NCI-H128 (cell line): ENCODE measurements around the gene SPRYD4.
"Not testable (repeated sequence)": the region's sequence is repeated elsewhere in the genome, so short reads cannot be mapped to it uniquely, and the experiment has no call there.

Experiments used
- DNase-seq: peaks from one replicate; lab custom pipeline; 2025; ENCODE audit not compliant: unreplicated experiment; lab: John Stamatoyannopoulos, UW

SPRYD4 gene

GRCh38 chr12:56476143-56476542, 7.8 kb downstream of the SPRYD4 start:
- DNase-seq = no peak

- DNase-seq = no peak
Observed at GRCh38 chr12:56476972-56477432, 8.6 kb downstream of the SPRYD4 start.

GRCh38 chr12:56477521-56478225, 9.3 kb downstream of the SPRYD4 start:
- no peak for DNase-seq

GRCh38 chr12:56479625-56480024, 11.2 kb downstream of the SPRYD4 start:
- DNase-seq = no peak

- DNase-seq = no peak
Observed at GRCh38 chr12:56484566-56484965, 16.2 kb downstream of the SPRYD4 start.

- DNase-seq = no peak
Observed at GRCh38 chr12:56486694-56487093, 18.3 kb downstream of the SPRYD4 start.

- DNase-seq = no peak
Observed at GRCh38 chr12:56487448-56488040, 19.2 kb downstream of the SPRYD4 start.

- peak; percentile 73 for DNase-seq
Observed at GRCh38 chr12:56488041-56488955, 19.9 kb downstream of the SPRYD4 start, which contains the start of gene GLS2. Gene GLS2 (minus strand): TSS chr12:56488161. CDS start chr12:56488118, 43 bp downstream.

- no peak for DNase-seq
Observed at GRCh38 chr12:56490360-56490759, 22.0 kb downstream of the SPRYD4 start.

- not testable (repeated sequence) for DNase-seq
Observed at GRCh38 chr12:56493409-56494105, 25.2 kb downstream of the SPRYD4 start.

- DNase-seq = not testable (repeated sequence)
Observed at GRCh38 chr12:56494106-56494415, 25.7 kb downstream of the SPRYD4 start.

- DNase-seq = not testable (repeated sequence)
Observed at GRCh38 chr12:56494481-56494880, 26.1 kb downstream of the SPRYD4 start.

- not testable (repeated sequence) for DNase-seq
Observed at GRCh38 chr12:56496704-56497103, 28.3 kb downstream of the SPRYD4 start.

- not testable (repeated sequence) for DNase-seq
Observed at GRCh38 chr12:56498126-56498902, 29.9 kb downstream of the SPRYD4 start.

- DNase-seq = not testable (repeated sequence)
Observed at GRCh38 chr12:56499452-56499851, 31.1 kb downstream of the SPRYD4 start.

GRCh38 chr12:56499879-56500278, 31.5 kb downstream of the SPRYD4 start:
- not testable (repeated sequence) for DNase-seq

- DNase-seq = no peak
Observed at GRCh38 chr12:56510786-56511185, 42.4 kb downstream of the SPRYD4 start.

GRCh38 chr12:56514014-56514318, 45.6 kb downstream of the SPRYD4 start:
- not testable (repeated sequence) for DNase-seq

GRCh38 chr12:56517854-56518253, 49.5 kb downstream of the SPRYD4 start:
- DNase-seq = no peak

GRCh38 chr12:56518570-56518969, 50.2 kb downstream of the SPRYD4 start:
- DNase-seq = no peak
